HG03460 (cell line): ENCODE results near the gene TRNP1.

ENCODE experiments used
- ATAC-seq: cut with Tn5 transposase; IDR thresholded peaks from one replicate; pipeline ENCODE4 v1.9.1; 2021; ENCODE audit not compliant: unreplicated experiment

The TRNP1 gene

DNA sequence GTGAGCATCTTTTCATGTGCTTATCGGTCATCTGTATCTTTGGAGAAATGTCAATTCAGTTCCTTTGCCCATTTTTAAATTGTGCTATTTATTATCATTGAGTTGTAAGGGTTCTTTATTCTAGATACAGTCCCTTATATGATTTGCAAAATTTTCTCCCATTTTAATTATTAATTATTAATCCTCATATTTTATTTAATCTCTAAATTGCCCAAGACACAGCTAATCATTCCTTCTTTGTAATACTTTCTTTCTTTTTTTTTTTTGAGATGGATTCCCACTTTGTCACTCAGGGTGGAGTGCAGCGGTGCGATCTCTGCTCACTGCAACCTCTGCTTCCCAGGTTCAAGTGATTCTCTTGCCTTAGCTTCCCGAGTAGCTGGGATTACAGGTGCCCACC lies 32.2 kb downstream of the TRNP1 start:
- no peak for ATAC-seq

DNA sequence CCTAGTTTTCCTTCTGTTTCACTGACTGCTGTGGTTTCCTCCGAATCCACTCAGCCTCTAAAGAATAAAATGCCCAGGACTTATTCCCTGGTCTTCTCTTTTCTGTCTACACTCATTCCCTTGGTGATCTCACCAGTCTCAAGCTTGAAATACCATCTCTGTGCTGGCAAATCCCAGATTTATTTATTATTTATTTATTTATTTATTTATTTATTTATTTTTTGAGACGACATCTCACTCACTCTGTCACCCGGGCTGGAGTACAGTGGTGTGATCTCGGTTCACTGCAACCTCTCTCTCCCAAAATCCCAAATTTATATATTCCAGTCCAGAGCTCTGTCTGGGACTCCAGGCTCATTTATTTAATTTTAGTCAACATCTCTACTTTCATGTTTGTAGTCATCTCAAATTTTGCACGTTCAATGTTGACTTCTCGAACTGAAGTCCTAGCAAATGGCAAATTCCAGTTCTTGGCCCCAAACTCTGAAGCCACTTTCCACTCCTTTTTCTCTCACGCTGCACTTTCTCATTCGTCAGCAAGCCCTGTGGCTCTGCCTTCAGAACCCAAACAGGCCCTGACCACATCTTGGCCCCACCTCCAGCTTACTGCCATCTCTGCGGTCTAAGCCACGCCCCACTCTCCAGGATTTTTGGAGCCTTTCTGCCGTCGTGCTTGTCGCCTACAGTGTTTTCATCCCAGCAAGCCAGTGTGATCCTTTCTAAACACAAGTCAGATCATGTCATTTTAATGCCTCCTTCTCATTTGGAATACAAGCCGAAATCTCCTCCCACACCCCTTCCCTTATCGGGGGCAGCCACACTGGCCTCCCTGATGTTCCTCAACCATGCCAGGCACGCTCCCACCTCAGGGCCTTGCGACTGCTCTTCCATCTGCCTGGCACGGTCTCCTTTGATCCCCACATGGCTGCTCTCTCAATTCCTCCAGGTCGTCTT lies 33.4 kb downstream of the TRNP1 start:
- no peak for ATAC-seq

DNA sequence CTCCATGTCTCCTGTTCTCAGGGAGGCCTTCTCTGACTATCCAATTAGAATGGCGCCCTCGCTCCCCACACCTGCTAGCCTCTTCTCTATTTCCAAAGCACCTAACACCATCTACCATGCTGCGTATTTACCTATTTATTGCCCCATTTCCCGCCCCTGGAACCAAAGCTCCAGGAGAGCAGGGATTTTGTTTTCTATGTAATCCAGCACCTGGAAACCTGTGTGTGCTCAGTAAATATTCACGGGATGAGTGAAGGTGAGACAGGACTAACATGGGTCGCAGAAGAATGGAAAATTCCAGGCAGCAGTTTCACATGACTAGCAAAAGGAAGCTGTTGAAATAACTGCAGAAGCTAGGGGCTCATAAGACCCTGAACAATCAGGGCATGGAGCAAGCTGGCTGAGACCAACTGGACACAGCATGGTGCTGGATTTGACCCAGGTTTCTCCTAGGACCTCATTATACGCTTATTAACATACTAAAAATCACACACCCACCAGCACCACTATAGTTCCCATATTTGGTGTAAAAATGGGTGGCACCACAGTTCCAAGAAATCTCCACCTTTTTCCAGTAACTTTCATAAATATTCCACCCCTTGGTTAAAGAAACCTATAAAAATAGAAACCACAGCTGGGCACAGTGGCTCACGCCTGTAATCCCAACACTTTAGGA lies 34.2 kb downstream of the TRNP1 start:
- no peak for ATAC-seq

DNA sequence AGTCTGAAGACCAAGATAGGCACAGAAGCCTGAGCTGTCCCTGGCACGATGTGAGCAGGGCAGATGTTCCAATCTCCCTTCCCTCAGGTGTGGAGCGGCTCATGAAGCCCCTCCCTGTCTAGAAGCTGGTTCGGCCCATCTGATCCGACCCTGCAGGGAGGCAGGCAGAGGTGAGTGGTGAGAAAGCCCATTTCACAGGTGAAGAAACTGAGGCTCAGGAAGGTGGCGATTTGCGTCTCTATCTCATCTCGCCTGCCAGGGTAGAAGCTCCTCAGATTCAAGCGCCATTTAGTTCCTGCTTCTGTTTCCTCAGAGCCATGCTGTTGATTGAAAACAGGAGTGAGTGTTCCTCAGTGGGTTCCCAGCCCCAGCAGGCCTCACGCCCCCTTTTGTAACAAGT lies 36.0 kb downstream of the TRNP1 start:
- no peak for ATAC-seq

DNA sequence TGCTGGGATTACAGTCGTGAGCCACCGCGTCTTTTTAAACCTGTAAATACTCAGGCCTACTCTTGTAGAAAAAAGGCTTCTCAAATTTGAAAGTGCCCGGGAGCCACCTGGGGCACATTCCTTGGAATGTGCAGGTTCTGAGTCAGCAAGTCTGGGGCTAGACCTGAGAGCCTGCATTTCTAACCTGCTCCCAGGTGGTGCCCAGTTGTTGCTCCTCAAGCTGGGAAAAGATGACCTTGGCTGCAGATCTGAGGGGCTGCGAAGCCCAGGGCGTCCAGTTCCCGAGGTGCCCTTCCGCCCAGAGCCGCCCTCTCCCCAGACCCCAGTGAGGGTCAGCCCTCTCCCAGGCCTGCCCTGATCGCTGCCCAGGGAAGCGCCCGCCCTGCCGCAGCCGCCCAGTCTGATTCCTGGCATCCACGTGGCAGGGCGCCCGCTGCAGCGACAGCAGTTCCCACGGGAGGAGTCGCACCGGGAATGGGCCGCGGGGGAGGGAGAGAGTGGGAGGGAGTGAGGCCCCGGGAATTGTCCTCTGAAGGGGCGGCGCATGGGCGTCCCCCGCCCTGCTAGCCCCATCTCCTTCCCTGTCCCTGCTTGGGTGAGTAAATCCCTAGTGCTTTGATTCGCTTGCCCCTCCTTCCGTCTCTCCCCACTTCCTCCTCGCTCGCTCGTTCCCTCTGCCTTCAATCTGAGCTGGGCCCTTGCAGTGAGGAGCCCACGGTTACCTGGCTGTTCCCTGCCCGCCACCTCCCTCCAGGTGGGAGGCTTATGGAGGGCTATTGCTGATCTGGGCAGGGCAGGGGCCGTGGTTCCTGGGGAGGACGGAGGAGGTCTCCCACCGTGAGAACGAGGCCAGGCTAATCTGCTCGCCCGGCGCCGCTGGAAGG lies 38.0 kb downstream of the TRNP1 start:
- ATAC-seq, result no peak

DNA sequence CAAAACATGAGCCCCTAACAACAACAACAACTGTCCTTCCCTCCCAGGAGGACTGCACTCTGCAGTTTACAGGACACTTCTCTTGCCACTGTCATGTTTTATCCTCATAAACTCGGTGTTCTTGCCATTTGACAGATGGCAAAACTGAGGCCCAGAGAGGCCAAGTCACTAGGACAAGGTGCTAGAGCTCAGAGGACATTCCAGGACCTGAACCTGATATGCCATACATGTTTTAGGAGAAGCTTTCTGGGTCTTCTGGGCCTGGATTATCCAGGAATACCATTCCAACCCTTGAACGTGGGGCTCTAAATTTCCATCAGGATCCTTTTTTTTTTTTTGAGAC lies 38.6 kb downstream of the TRNP1 start:
- ATAC-seq, result no peak

DNA sequence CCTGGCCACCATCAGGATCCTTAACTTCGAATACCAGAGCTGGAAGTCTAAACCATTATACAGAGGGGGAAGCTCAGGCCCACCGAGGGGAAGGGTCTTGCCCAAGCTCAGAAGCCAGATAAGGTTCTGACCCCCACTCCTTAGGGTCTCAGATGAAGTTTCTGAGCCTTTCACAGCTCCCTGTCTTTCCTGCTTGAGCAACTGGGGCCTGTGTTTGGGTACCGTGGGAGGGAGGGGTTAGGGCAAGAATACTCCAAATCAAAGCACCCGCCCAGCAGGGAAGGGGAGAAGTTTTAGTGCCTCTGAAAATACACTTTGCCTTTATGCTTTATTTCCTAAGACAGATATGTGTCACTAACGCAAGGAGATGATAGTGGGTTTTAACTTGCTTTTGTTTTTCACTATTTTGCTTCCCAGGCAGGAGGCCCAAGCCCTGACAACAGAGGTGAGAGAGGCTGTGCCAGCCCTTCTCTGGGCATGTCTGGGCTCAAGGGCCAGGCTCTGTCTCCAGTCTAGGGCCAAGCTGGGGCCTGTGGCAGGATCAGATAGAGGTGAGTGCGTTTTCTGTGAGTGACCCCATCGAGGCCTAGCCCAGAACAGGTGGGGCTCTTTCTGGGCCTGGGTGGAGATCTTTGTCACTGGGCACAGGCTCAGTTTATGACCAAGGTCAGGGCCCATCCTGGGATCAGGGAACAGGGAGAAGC lies 39.7 kb downstream of the TRNP1 start:
- no peak for ATAC-seq

DNA sequence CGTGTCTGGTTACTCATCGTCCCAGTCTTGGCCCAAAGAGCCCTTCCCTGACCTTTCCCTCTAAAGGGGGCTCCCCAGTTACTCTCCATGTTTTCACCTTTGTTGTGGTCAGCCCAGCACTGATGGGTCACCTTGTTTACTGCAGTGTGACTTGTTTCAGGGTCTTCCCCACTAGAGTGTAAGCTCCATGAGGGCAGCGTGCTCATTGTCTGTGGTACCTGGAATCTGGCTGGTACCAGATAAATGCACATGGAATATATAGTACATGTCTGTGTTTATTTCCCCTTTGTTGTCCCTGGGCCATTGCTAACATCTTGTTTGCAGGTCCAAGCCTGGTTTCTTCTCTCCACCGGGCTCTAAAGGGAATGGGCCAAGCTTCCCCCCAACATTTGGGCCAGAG lies 41.9 kb downstream of the TRNP1 start:
- ATAC-seq, result no peak

DNA sequence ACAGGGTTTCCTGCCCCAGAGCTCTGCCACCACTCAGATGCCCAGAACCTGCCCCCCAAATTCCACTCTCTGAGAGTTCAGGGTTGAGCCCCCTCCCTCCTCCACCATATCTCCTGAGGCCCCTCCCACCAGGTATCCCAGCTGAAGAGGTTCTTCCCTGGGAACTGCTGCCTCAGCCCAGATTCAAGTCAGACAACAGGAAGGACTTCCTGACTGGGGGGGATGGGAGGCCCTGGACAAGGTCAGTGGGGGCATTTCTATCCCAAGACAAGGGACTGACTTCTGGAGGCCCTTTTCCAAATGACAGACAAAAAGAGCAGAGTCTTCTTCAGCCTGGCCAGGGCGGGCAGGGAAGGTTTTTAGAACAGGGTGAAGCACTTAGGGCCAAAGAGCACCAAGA lies 43.2 kb downstream of the TRNP1 start:
- no peak for ATAC-seq

DNA sequence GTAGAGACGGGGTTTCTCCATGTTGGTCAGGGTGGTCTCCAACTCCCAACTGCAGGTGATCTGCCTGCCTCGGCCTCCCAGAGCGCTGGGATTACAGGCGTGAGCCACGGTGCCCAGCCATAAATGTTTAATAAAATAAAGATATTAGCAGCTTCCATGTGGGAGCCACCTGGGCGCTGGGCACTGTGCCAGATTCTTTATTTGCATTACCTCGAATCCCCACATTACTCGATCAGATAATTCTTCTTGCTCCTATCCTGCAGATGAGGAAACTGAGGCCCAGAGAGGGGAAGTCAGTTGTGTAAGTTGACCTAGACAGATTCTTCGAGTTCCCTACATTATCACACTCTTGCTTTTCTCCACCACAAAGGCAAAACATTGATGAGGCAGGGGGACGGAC lies 44.0 kb downstream of the TRNP1 start:
- no peak for ATAC-seq

DNA sequence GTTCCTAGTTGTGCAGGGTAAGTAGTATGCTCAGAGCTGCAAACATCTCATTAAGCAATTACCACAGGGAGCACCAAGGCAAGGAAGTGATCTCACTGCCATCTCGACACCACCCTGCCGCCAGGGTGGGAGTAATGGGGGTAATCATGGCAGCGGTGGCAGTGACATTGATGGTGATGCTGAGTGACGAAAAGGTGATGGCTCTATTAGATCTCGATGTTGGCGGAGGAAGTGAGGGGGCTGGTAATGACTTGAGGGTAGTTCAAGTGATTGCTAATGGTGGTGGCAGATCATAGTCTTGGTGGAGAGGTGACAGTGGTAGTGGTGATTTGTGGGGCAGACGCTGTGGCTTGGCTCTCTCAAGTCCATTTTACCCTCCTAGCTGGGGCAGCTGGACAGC lies 44.5 kb downstream of the TRNP1 start:
- ATAC-seq, result no peak

DNA sequence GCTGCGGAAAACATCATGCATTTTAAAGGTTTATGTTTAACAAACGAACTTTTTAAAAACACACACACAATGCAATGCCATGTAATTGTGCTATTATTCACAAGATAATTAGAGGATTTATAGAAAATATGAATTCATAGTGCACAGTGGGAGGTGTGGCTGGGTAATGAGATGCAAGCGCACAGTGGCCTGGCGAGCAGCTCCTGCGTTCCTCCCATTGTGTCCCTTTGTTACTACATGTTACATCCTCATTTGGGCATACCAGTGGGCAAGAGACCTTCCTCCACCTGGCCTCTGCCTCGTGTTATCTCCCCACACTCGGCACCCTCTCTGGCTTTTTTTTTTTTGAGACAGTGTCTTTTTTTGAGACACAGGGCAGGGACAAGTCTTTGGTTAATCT lies 49.2 kb downstream of the TRNP1 start:
- no peak for ATAC-seq

DNA sequence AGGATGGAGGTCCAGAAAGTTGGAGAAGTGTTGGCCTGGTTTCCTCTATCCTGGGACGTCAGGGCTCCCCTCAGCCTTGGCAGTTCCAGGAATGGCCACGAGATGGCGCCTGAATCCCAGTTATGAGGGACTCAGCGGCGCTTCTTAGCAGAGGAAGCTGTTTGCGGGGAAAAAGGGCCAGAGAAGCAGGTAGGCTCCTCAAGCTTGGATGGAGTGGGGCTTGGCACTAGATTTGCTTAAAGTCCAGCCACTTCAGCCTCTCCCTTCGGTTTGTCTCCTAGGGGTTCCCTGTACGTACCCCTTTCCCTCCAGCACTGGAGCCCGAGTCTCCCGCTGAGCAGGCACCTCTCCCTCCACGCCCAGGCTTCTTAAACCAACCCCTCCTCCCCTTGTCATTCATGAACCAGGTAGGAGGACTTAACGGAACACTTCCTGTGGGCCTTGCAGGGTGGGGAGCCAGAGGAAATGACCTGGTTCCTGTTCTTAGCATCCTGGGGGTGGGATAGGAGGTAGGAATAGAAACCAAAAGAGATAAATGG lies 51.2 kb downstream of the TRNP1 start:
- ATAC-seq, result no peak

DNA sequence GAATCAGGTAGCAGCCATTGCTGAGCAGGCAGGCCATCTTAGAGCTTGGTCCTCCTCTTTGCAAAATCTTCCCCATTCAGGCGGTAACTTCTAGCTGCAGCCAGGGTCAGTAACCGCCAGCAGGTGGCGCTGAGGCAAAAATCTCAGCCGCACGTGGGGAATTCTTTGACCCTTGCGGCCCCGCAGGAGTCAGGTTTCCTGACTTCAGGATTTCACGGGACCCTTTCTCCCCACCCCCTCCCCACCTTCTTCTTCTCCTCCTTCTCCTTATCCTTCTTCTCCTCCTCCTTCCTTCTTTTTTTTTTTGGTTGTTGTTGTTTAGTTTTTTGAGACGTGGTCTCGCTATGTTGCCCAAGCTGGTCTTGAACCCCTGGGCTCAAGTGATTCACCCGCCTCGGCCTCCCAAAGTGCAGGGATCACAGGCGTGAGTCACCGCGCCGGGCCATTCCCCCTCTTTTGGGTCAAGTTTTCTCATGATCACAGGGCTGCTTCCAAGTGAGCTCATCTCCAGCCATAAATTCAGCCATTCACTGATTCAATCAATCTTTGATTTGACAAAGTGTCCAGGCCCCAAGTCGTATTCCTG lies 52.6 kb downstream of the TRNP1 start:
- no peak for ATAC-seq

DNA sequence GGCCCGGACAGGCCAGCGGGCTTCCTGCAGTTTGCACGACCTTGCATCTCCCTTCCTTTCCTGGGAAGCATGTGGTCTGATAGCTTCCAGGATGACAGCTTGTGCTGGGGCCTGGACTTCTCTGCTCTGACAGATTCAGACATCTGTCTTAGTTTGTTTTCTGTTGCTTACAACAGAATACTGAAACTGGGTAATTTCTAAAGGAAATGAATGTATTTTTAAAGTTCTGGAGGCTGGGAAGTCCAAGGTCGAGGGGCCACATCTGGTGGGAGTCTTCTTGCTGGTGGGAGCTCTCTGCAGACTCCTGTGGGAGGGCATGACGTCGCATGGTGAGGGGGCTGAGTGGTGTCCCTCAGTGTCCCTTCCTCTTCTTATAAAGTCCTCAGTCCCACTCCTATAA lies 54.4 kb downstream of the TRNP1 start:
- no peak for ATAC-seq

DNA sequence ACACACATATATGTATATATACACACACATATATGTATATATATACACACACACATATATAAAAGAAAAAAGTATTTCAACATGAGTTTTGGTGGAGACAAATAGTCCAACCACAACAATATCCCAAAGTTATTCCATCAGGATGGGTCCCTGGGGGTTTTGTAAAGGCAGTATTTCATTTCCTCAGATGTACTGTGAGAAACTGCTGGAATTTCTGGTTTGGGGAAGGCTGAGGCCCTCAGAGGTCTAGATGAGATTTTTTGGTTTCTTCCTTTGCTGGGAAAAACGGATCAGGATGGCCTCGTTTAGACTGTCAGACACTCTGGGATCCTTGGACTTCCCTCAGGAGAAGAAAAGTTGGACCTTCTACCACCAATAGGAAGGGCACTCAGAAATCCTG lies 55.6 kb downstream of the TRNP1 start:
- no peak for ATAC-seq

DNA sequence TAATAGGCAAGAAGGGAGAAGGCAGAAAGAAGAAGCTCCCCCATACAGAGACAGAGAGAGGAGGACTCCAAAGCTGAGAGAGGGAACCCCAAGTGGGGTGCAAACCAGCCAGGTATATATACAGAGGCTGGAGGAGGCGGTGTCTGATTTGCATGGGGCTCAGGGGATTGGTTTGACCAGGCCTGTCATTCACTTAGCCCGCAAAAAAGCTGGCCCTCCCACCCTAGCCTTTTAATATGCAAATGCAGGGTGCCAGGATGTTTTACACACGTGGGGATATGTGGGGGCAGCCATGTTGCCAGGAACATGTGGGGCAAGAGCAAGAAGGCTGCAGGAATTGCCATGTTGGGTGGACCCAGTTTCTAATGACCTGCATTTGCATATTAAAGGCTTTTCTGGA lies 56.1 kb downstream of the TRNP1 start:
- no peak for ATAC-seq
